ENCODE results near the gene COL25A1. TPM values are rescaled to one million over a fixed set of nuclear protein-coding genes. Genes with fewer than 3 reads are reported as not detected.
A peak's percentile ranks its signal among the peaks of the same experiment; 100 is the strongest.

Gene COL25A1
- total RNA-seq, 1 donor from 2014 or later = 10.4 TPM

DNA sequence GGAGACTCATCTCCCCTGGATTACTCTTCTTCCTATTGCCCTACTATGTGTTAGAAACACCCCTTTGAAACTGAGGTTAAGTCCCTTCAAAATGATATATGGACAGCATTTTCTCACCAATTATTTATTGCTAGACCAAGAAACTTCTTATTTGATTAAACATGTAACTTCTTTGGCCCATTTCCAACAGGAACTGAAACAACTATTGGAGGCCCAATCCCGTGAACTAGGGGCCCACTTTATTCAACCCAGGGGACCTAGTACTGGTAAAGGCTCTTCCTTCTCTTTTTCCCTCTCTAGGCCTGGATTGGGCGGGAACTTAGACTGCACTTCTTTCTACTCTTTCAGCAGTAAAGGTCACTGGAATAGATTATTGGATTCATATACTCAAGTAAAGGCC, 16.7 kb upstream of the COL25A1 start:
- H3K27me3 ChIP-seq (ENCODE audit: insufficient read depth, low read length) = no peaks in the 10 kb centered on the region
- TF ChIP-seq, protein P1, sequence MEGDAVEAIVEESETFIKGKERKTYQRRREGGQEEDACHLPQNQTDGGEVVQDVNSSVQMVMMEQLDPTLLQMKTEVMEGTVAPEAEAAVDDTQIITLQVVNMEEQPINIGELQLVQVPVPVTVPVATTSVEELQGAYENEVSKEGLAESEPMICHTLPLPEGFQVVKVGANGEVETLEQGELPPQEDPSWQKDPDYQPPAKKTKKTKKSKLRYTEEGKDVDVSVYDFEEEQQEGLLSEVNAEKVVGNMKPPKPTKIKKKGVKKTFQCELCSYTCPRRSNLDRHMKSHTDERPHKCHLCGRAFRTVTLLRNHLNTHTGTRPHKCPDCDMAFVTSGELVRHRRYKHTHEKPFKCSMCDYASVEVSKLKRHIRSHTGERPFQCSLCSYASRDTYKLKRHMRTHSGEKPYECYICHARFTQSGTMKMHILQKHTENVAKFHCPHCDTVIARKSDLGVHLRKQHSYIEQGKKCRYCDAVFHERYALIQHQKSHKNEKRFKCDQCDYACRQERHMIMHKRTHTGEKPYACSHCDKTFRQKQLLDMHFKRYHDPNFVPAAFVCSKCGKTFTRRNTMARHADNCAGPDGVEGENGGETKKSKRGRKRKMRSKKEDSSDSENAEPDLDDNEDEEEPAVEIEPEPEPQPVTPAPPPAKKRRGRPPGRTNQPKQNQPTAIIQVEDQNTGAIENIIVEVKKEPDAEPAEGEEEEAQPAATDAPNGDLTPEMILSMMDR (IDR thresholded peaks at IDR 0.05; ENCODE audit: insufficient read depth, low read depth, low read length) = no peak
- TF ChIP-seq EZH2 (IDR thresholded peaks at IDR 0.05; ENCODE audit: insufficient read depth, low read length) = no peak
- H3K79me2 ChIP-seq (ENCODE audit: insufficient read depth, low read length) = no peaks in the 10 kb centered on the region
- FAIRE-seq (no peak), DNase-seq (ENCODE audit: low read depth) (no peak)
- Mint-ChIP-seq H3K4me3 (ENCODE audit: unreplicated experiment) (no peak overlapping the region), H3K27me3 (ENCODE audit: low read depth, unreplicated experiment) (no peaks in the 10 kb centered on the region), H3K4me1 (ENCODE audit: low read depth, unreplicated experiment) (no peaks in the 10 kb centered on the region), H3K36me3 (ENCODE audit: low read depth, unreplicated experiment) (peaks cover 9% of the 10 kb centered on the region), H3K9me3 (ENCODE audit: unreplicated experiment) (peaks cover 21% of the 10 kb centered on the region), H3K27ac (ENCODE audit: unreplicated experiment) (no peak overlapping the region)
- no peaks in the 10 kb centered on the region for H3K36me3 ChIP-seq (ENCODE audit: insufficient read depth, low read length)
- peaks cover 5% of the 10 kb centered on the region for H3K9me3 ChIP-seq (ENCODE audit: insufficient read depth, low read depth, low read length)
- H3K4me3 ChIP-seq (ENCODE audit: insufficient read depth, low read depth, low read length) = no peak overlapping the region
- H3K27ac ChIP-seq (ENCODE audit: low read depth, low read length) = no peak overlapping the region
- no peaks in the 10 kb centered on the region for H4K20me1 ChIP-seq (ENCODE audit: insufficient read depth, low read length)
- H2AFZ ChIP-seq (ENCODE audit: low read depth, low read length) = no peak overlapping the region
- H3K9ac ChIP-seq (ENCODE audit: low read length) = no peak overlapping the region
- no peaks in the 10 kb centered on the region for H3K4me1 ChIP-seq (ENCODE audit: insufficient read depth, low read length)
- H3K4me2 ChIP-seq (ENCODE audit: low read length) = no peak overlapping the region

DNA sequence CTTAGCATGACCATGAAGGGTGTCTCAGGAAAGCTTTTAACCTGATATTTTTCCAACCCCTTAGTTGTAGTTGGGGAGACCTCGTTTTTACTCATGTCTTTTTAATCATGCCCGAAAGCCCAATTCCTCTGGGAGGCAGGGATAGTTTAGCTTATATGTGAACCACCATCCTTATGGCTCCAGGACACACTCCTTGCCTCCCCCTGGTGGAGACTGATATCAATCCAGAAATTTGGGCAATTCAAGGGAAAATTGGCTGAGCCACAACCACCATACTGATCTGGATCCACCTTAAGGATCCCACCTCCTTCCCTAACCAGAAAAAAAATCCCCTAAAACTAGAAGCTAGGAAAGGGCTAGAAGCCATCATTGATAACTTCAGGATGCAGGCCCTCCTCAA, 13.4 kb upstream of the COL25A1 start:
- no peak overlapping the region for H3K4me3 ChIP-seq (ENCODE audit: insufficient read depth, low read depth, low read length)
- H3K4me2 ChIP-seq (ENCODE audit: low read length) = no peak overlapping the region
- no peaks in the 10 kb centered on the region for H3K4me1 ChIP-seq (ENCODE audit: insufficient read depth, low read length)
- Mint-ChIP-seq H3K27me3 (ENCODE audit: low read depth, unreplicated experiment) (no peaks in the 10 kb centered on the region), H3K4me1 (ENCODE audit: low read depth, unreplicated experiment) (no peaks in the 10 kb centered on the region), H3K4me3 (ENCODE audit: unreplicated experiment) (no peak overlapping the region), H3K36me3 (ENCODE audit: low read depth, unreplicated experiment) (peaks cover 10% of the 10 kb centered on the region), H3K27ac (ENCODE audit: unreplicated experiment) (no peak overlapping the region), H3K9me3 (ENCODE audit: unreplicated experiment) (peaks cover 13% of the 10 kb centered on the region)
- H3K27me3 ChIP-seq (ENCODE audit: insufficient read depth, low read length) = no peaks in the 10 kb centered on the region
- H3K36me3 ChIP-seq (ENCODE audit: insufficient read depth, low read length) = no peaks in the 10 kb centered on the region
- H3K27ac ChIP-seq (ENCODE audit: low read depth, low read length) = no peak overlapping the region
- no peaks in the 10 kb centered on the region for H3K79me2 ChIP-seq (ENCODE audit: insufficient read depth, low read length)
- FAIRE-seq = no peak
- no peaks in the 10 kb centered on the region for H4K20me1 ChIP-seq (ENCODE audit: insufficient read depth, low read length)
- no peak overlapping the region for H3K9ac ChIP-seq (ENCODE audit: low read length)
- no peak overlapping the region for H2AFZ ChIP-seq (ENCODE audit: low read depth, low read length)
- peaks cover 8% of the 10 kb centered on the region for H3K9me3 ChIP-seq (ENCODE audit: insufficient read depth, low read depth, low read length)
- no peak for TF ChIP-seq EZH2 (IDR thresholded peaks at IDR 0.05; ENCODE audit: insufficient read depth, low read length)
- TF ChIP-seq, protein P1 (IDR thresholded peaks at IDR 0.05; ENCODE audit: insufficient read depth, low read depth, low read length) = peak; percentile 20
- no peak for DNase-seq (ENCODE audit: low read depth)

DNA sequence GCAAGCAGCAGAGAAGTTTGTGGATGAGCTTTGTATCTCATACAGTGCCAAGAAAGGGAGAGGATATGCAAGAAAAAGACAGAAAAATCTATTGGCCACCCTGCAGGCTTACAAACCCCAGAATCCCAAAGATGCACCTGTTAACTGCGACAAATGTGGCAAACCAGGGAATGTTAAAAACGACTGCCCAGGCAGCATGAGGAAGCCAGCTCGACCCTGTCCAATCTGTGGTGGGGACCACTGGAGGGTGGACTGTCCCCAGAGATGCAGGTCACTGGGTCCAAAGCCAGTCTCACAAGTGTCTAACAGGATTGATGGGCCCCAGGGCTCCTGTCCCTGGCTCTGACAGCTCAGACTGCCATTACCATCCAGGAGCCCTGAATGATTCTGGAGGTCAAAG, 12.9 kb upstream of the COL25A1 start:
- no peaks in the 10 kb centered on the region for H3K27me3 ChIP-seq (ENCODE audit: insufficient read depth, low read length)
- Mint-ChIP-seq H3K9me3 (ENCODE audit: unreplicated experiment) (peaks cover 11% of the 10 kb centered on the region), H3K27me3 (ENCODE audit: low read depth, unreplicated experiment) (no peaks in the 10 kb centered on the region), H3K27ac (ENCODE audit: unreplicated experiment) (no peak overlapping the region), H3K36me3 (ENCODE audit: low read depth, unreplicated experiment) (peaks cover 9% of the 10 kb centered on the region), H3K4me1 (ENCODE audit: low read depth, unreplicated experiment) (no peaks in the 10 kb centered on the region), H3K4me3 (ENCODE audit: unreplicated experiment) (no peak overlapping the region)
- no peaks in the 10 kb centered on the region for H3K79me2 ChIP-seq (ENCODE audit: insufficient read depth, low read length)
- no peak overlapping the region for H3K9ac ChIP-seq (ENCODE audit: low read length)
- H3K36me3 ChIP-seq (ENCODE audit: insufficient read depth, low read length) = no peaks in the 10 kb centered on the region
- DNase-seq (ENCODE audit: low read depth) = no peak
- H2AFZ ChIP-seq (ENCODE audit: low read depth, low read length) = no peak overlapping the region
- H3K27ac ChIP-seq (ENCODE audit: low read depth, low read length) = no peak overlapping the region
- FAIRE-seq = no peak
- H3K9me3 ChIP-seq (ENCODE audit: insufficient read depth, low read depth, low read length) = peaks cover 8% of the 10 kb centered on the region
- no peak overlapping the region for H3K4me2 ChIP-seq (ENCODE audit: low read length)
- TF ChIP-seq, protein P1 (IDR thresholded peaks at IDR 0.05; ENCODE audit: insufficient read depth, low read depth, low read length) = no peak
- TF ChIP-seq EZH2 (IDR thresholded peaks at IDR 0.05; ENCODE audit: insufficient read depth, low read length) = no peak
- no peak overlapping the region for H3K4me3 ChIP-seq (ENCODE audit: insufficient read depth, low read depth, low read length)
- H3K4me1 ChIP-seq (ENCODE audit: insufficient read depth, low read length) = no peaks in the 10 kb centered on the region
- no peaks in the 10 kb centered on the region for H4K20me1 ChIP-seq (ENCODE audit: insufficient read depth, low read length)

Measured in astrocyte (in vitro differentiated cells and primary cell).